Stimulated activated CD4-positive, alpha-beta T cell treated with anti-CD3 and anti-CD28 coated beads, Interleukin-12 subunit alpha, Interleukin-12 subunit beta, amount 100 ng/mL, for 4 hours (primary cell): ENCODE measurements around the gene KRTAP4-2.
"Not testable (repeated sequence)": the region's sequence is repeated elsewhere in the genome, so short reads cannot be mapped to it uniquely, and the experiment has no call there.

Experiments
- DNase-seq: peaks from one replicate; pipeline ENCODE4 v3.0.0-alpha.2; 2020

Gene KRTAP4-2

DNA sequence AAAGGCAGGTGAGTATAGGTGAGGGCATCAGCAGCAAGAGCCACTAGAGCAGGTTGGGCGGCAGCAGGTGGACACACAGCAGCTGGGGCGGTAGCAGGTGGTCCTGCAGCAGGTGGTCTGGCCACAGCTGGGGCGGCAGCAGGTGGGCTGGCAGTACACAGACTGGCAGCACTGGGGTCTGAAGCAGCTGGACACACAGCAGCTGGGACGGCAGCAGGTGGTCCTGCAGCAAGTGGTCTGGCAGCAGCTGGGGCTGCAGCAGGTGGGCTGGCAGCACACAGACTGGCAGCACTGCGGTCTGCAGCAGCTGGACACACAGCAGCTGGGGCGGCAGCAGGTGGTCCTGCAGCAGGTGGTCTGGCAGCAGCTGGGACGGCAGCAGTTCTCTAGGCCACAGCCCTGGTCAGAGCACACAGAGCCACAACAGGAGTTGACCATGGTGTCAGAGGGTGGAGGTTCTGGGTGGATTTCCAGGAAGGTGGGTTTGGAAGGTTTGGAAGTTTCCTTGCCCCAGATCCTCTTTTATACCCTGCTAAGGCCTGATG lies at the start of gene KRTAP4-2:
Gene KRTAP4-2, minus strand, starts transcription at position 495 of the 545 bp plus-strand sequence. Its CDS starts 57 bp downstream, at position 438.
- DNase-seq = no peak

DNA sequence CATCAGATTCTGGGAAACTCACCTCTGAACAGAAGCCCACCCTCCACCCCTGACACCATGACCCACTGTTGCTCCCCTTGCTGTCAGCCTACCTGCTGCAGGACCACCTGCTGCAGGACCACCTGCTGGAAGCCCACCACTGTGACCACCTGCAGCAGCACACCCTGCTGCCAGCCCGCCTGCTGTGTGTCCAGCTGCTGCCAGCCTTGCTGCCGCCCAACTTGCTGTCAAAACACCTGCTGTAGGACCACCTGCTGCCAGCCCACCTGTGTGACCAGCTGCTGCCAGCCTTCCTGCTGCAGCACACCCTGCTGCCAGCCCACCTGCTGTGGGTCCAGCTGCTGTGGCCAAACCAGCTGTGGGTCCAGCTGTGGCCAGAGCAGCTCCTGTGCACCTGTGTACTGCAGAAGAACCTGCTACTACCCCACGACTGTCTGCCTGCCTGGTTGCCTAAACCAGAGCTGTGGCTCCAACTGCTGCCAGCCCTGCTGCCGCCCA lies 48.6 kb upstream of the KRTAP4-2 start, which contains the start of gene KRTAP9-2:
Gene KRTAP9-2, plus strand, starts transcription at position 51 of the 498 bp plus-strand sequence. Its CDS starts 7 bp downstream, at position 58.
- not testable (repeated sequence) for DNase-seq

DNA sequence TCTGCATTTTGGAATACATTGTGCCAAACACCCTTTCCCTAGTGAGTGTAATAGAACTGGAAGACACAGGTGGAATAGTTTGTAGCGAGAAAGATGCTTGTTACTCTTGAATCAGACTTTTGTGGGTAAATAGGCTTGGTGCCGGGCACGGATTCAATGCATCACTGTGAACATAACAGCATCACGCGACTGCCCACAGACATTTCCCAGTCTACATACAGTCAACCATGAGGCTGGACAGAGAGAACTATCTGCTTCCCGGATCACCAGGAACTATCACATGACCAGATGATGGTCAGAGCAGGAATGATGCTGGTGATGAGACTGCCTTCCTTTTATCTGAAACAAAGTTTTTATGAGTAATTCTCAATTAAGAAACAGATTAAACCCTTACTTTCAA lies 48.0 kb upstream of the KRTAP4-2 start:
- DNase-seq = no peak

DNA sequence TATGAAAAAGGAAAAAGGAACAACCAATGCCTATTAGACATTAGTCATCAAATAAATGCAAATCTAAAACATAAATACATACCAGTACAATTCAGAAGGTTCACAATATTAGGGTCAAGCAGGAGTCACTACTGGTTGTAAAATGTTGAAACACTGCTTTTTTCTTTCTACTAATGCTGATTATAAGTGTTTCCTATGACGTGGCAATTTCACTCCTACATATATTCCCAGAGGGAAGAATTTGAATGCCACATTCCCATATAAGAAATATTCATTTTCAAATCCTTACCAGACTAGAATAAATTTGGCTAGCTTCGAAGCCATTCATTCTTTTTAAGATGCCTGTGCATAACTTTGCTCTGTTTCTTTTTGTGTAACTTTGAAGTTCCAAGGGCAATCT lies 45.8 kb upstream of the KRTAP4-2 start:
- DNase-seq = no peak

DNA sequence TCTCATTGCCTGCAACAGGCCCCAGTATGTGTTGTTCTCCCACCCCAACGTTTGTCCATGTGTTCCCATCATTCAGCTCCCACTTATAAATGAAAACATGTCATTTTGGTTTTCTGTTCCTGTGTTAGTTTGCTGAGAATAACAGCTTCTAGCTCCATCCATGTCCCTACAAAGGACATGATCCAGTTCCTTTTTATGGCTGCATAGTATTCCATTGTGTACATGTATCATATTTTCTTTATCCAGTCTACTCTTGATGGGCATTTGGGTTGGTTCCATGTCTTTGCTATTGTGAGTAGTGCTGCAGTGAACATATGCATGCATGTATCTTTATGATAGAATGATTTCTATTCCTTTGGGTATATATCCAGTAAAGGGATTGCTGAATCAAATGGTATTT lies 37.7 kb upstream of the KRTAP4-2 start:
- no peak for DNase-seq

DNA sequence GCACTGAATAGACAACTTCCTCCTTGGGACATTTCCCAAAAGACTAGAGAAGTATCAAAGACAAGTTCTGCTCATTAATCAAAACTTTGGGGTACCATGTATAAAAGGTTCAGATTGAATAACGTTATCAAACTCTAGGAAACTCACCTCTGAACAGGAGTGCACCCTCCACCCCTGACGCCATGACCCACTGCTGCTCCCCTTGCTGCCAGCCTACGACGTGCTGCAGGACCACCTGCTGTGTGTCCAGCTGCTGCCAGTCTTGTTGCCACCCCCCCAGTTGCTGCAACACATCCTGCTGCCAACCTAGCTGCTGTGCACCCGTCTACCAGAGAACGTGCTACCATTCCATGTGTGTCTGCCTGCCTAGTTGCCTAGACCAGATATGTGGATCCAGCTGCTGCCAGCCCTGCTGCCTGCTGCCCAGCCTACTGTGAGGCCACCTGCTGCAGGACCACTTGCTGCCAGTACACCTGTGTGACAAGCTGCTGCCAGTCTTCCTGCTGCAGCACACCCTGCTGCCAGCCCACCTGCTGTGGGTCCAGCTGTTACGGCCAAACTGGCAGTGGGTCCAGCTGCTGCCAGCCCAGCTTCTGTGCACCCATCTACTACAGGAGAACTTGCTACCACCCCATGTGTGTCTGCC lies 34.6 kb upstream of the KRTAP4-2 start:
- DNase-seq = no peak

DNA sequence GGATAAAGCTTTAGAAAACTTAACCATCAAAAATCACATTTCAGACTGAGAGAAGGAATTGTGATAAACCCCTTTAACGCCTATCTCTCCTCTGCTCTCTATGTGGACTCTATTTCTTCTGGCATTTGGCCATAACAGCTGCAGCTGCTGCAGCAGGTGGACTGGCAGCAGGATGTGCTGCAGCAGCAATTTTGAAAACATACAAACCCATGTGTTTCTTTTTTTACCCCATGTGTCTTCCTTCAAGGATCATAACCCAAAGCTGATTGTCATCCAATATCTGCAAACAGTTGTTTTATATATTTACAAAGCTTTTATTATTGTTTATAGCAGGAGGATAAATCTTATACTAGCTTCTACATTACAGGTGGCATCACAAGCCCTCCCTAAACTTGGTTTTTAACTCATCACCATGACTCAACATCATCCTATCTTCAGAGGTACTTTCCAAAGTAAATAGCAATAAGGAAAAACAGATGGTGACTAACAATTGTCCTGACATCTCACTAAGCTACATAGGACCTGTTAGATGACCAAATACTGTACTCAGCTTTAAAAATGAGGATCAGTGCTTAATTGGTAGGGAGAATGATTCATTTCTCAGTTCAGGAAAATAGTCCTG lies 33.9 kb upstream of the KRTAP4-2 start:
- DNase-seq = no peak

DNA sequence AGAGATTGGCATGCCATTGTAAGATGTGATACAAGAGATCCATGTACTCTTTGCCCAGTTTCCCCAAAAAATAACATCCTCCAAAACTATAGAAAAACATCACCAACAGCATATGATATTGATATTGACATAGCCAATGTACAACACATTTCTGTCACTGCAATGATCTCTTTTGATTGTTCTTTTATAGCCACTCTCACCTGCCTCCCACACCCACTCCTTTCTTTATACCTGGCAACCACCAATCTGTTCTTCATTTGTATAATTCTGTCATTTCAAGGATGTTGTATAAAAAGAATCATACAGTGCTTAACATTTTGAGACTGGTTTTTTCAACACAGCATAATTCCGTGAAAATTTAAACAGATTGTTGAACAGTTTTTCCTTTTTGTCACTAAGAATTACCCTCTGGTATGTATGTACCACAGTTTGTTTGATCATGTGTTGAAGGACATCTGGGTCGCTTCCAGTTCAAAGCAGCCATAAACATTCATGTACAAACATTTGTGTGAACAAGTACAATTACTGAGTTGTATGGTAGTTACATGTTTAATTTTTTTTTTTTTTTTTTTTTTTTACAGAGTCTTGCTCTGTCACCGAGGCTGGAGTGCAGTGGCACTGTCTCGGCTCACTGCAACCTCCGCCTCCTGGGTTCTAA lies 21.5 kb upstream of the KRTAP4-2 start:
- DNase-seq = no peak

DNA sequence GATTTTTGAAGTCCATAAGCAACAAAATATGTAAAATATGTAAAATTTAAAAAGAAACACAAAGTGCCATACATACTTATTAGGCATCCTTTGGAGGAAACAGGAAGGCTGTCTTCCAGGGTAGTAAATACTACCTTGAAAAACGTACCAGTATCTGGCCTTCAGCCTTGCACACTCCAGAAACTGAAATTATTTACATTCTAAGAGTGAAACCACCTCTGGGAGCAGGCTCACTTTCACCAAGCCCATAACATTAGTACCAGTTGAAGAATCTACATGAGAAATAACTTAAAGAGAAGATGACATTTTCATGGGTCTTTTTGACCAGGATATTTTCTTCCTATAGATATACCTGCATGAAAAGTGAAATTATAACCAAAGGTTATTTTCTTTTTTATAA lies 18.0 kb upstream of the KRTAP4-2 start:
- DNase-seq = no peak

DNA sequence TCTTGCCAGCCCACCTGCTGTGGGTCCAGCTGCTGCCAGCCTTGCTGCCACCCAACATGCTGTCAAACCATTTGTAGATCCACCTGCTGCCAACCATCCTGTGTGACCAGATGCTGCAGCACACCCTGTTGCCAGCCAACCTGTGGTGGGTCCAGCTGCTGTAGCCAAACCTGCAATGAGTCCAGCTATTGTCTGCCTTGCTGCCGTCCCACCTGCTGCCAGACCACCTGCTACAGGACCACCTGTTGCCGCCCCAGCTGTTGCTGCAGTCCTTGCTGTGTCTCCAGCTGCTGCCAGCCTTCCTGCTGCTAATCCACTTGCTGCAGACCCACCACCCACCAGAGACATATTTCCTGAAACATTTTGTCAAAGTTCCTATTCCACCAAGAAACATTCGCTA lies 12.3 kb upstream of the KRTAP4-2 start:
- DNase-seq = no peak

DNA sequence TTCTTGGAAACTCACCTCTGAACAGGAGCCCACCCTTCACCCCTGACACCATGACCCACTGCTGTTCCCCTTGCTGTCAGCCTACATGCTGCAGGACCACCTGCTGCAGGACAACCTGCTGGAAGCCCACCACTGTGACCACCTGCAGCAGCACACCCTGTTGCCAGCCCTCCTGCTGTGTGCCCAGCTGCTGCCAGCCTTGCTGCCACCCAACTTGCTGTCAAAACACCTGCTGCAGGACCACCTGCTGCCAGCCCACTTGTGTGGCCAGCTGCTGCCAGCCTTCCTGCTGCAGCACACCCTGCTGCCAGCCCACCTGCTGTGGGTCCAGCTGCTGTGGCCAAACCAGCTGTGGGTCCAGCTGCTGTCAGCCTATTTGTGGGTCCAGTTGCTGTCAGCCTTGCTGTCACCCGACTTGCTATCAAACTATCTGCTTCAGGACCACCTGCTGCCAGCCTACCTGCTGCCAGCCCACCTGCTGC lies 11.9 kb upstream of the KRTAP4-2 start, which contains the start of gene KRTAP9-1:
Gene KRTAP9-1, plus strand, starts transcription at position 51 of the 482 bp plus-strand sequence. Its CDS starts 0 bp downstream, at position 51.
- not testable (repeated sequence) for DNase-seq

DNA sequence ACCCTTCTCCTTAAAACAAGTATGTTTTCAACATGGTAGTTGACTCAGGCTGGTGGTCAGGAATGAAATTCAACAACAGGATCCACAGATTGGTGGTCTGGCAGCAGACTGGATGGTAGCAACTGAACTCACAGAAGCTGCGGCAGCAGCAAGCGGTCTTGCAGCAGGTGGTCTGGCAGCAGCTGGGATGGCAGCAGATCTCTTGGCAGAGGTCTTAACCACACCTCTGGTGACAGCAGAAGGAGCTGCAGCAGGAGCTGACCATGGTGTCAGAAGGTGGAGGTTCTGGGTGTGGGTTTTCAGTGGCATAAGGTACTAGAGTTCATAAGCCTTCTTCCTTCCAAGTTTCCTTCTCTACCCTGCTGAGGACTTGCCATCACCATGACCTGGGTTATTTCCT lies 8.9 kb upstream of the KRTAP4-2 start:
- no peak for DNase-seq

DNA sequence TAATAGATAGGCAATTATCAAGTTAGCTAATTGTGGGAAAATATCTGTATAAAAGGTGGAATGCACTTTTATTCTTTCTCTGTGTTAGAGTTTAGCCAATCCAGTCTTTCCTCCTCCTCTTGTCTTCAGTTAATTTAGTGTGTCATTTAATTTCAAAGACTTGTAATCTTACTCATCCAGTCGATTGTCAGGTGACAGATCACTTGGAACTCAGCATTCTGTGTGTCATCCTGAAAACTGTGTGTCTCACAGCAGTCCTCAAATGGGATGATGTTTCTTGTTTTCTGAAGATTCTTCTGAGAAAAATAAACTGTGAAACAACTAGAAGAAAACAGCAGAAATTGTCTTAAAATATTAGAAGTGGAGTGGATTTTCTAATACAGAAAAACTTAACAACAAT lies 7.0 kb upstream of the KRTAP4-2 start:
- no peak for DNase-seq

DNA sequence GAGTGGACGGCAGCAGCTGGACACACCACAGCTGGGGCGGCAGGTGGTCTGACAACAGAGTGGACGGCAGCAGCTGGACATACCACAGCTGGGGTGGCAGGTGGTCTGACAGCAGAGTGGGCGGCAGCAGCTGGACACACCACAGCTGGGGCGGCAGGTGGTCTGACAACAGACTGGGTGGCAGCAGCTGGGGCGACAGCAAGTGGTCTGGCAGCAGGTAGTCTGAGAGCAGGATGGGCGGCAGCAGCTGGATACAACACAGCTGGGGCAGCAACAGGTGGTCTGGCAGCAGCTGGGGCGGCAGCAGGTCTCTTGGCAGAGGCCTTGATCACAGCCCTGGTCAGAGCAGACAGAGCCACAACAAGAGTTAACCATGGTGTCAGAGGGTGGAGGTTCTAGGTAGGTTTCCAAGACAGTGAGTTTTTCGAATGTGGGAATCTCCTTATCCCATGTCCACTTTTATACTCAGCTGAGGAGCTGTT lies 6.5 kb upstream of the KRTAP4-2 start, which contains the start of gene KRTAP4-1:
Gene KRTAP4-1, minus strand, starts transcription at position 432 of the 482 bp plus-strand sequence. Its CDS starts 57 bp downstream, at position 375.
- no peak for DNase-seq

DNA sequence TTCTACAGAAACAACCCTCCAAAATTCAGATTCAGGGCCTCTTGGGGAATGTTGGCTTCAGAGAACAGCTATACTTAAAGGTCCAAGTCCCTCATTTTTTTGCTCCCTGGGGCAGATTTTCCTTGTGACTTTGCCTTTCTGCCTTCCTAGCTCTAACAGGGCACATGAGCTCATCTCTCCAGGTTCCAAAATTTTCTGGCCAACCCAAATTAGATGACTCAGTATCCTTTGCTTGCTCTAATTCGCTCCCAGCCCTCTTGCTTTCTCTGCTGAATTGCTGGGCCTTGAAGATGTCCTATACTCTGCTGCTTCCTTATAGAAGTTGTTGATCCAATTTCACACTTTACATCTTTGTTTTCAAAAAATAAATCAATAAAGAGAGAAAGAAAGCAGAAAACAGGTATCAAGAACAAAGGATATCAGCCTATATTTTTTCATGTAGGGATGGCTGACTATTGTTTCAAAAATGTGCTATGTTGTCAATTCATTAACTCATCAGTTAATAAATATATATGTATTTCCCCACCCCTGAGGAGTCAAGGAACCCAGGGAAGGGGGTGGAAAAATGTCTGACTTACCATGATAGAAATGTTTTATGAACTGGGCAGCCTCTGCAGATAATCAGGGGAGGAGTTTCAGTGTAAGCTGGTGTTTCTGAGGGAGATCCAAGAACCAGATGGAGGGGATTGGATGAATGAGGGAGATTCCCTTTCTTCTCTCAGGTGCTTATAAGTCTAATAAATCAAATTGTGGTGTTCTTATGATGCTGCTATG lies 1.0 kb upstream of the KRTAP4-2 start:
- no peak for DNase-seq

DNA sequence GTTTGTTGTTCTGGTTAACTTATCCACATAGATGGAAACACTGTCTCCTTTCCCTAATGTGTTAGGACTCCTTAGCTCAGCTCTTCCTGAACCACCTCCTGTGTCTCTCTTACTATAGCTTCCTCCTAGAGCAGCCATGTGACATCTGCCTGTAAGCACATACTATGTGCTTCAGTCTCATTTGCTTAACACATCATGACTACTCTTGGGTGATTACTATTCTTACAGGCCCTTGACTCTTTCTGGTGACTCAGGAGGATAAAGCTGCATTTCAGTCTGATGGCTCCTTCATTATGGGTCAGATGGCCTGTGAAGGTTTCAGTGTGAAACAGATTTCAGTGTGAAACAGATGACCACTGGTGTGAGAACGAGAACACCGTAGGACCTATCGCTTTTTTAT lies 320 bp upstream of the KRTAP4-2 start:
- no peak for DNase-seq

DNA sequence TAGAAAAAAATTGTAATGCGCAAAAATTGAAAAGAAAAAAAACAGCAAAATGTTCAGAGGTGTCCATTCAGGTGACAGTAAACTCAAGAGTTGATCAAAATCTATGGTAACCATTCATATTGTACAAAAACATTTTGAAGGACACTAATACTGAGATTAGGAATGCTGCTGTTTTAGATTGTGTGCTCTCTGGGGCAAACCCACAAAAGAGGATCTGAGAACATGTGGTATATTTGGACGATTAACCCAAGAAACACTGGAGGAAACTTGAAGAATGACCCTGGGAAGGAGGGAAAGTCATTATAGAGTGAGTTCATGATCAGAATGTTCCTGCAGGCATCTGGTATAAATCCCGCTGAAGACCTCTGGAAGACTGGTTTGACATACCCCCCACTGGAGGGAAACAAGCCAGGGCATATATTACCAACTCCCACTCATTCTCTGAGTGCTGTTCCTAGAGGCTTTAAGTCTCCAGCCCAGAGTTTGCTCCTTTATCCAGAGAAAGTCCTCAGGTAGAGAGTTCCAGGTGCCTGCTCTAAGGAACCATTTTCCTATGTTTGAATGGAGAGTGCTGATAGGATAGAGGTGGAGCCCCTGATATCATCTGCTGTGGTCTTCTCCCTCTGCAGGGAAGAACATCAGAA lies 1.2 kb downstream of the KRTAP4-2 start:
- no peak for DNase-seq

DNA sequence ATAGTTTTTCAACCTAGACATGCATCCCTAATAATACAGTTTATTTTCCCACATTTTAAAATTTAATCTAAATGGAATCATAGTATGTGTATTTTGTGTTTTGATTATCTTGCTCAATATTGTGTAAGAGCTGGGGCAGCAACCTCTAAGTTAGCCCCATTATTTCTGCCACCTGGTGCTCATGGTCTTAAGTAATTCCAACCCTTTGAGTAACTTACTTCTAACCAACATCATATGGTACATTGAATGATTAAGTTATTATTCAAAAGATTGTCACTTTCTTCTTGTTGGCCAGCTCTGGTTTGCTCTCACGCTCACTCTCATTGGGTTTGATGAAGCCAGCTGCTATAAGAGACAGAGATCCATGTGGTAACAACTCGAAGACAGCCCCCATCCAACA lies 6.1 kb downstream of the KRTAP4-2 start:
- no peak for DNase-seq

DNA sequence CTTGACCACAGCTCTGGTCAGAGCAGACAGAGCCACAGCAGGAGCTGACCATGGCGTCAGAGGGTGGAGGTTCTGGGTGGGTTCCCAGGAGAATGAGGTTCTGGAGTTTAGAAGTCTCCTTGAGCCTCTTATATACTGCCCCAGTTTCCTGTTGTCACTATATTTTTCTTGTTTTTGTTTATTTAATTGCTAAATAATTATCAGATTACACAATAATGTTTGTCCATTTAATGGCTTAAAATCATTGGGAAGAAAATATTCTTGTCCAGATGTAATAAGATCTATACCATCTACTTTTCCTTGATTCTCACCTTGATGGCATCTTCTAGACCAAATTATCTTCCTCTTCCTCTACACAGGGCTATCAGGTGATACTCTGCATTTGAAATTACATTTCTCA lies 9.9 kb downstream of the KRTAP4-2 start, which contains the start of gene KRTAP4-3:
Gene KRTAP4-3, minus strand, starts transcription at position 101 of the 400 bp plus-strand sequence. Its CDS starts 49 bp downstream, at position 52.
- no peak for DNase-seq

DNA sequence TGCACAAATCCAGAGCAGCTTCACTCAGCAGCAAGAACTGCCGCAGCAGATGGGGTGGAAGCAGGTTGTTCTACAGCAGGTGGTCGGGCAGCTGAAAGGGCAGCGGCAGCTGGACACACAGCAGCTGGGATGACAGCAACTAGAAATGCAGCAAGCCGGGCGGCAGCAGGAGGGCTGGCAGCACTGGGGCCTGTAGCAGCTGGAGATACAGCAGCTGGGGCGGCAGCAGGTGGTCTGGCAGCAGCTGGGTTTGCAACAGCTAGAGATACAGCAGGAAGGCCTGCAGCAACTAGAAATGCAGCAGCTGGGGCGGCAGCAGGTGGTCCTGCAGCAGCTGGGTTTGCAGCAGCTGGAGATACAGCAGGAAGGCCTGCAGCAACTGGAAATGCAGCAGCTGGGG lies 10.5 kb downstream of the KRTAP4-2 start:
- no peak for DNase-seq

DNA sequence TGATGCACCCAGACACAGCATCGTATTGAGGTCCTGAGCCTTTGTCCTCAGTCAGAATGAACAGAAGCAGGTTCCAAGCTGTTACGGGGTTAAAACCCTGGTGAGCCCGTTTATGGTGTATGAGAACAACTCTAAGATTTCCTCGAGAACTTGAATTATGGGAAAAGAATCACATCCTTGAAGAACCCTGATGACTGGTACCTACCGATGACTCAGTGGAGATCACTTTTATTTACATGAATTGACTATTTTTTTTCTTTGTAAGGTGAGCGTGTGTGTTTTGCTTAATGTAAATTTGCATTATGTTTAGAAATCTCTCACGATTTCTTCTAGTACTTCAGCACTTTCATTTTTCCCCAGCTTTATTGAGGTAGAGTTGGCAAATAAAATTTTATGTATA lies 14.2 kb downstream of the KRTAP4-2 start:
- no peak for DNase-seq

DNA sequence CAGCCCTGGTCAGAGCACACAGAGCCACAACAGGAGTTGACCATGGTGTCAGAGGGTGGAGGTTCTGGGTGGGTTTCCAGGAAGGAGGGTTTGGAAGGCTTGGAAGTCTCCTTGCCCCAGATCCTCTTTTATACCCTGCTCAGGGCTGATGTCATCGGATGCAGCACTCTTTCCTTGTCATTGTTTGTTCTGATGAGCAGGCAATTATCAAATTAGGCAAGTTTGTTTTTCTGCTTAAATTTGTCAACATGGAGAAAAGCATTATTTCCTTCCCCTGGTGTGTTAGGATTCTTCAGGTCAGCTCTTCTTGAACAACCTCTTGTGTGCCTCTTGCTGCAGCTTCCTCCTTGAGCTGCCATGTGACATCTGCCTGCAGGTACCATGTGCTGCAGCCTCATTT lies 17.4 kb downstream of the KRTAP4-2 start, which contains the start of gene KRTAP4-4:
Gene KRTAP4-4, minus strand, starts transcription at position 101 of the 400 bp plus-strand sequence. Its CDS starts 57 bp downstream, at position 44.
- DNase-seq = no peak
